ENCODE measurements around the gene TLK2.
"Not testable (repeated sequence)": the region's sequence is repeated elsewhere in the genome, so short reads cannot be mapped to it uniquely, and the experiment has no call there.

- TF ChIP-seq, protein P1, sequence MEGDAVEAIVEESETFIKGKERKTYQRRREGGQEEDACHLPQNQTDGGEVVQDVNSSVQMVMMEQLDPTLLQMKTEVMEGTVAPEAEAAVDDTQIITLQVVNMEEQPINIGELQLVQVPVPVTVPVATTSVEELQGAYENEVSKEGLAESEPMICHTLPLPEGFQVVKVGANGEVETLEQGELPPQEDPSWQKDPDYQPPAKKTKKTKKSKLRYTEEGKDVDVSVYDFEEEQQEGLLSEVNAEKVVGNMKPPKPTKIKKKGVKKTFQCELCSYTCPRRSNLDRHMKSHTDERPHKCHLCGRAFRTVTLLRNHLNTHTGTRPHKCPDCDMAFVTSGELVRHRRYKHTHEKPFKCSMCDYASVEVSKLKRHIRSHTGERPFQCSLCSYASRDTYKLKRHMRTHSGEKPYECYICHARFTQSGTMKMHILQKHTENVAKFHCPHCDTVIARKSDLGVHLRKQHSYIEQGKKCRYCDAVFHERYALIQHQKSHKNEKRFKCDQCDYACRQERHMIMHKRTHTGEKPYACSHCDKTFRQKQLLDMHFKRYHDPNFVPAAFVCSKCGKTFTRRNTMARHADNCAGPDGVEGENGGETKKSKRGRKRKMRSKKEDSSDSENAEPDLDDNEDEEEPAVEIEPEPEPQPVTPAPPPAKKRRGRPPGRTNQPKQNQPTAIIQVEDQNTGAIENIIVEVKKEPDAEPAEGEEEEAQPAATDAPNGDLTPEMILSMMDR (IDR thresholded peaks at IDR 0.05): not testable (repeated sequence)
- not testable (repeated sequence) for TF ChIP-seq POLR2A, EP300 (IDR thresholded peaks at IDR 0.05)
Observed at GRCh38 chr17:62493049-62493655, 14.5 kb downstream of the TLK2 start.

All from sigmoid colon (tissue), 4 donors.